HG02943 (cell line): ENCODE results near the gene ZNF764.
"Not testable (repeated sequence)": the region's sequence is repeated elsewhere in the genome, so short reads cannot be mapped to it uniquely, and the experiment has no call there.

Experiments
- ATAC-seq: cut with Tn5 transposase; IDR thresholded peaks from one replicate; pipeline ENCODE4 v1.9.1; 2021; ENCODE audit warnings: mild to moderate bottlenecking, low read depth, moderate library complexity; ENCODE audit not compliant: unreplicated experiment

ZNF764 gene

DNA sequence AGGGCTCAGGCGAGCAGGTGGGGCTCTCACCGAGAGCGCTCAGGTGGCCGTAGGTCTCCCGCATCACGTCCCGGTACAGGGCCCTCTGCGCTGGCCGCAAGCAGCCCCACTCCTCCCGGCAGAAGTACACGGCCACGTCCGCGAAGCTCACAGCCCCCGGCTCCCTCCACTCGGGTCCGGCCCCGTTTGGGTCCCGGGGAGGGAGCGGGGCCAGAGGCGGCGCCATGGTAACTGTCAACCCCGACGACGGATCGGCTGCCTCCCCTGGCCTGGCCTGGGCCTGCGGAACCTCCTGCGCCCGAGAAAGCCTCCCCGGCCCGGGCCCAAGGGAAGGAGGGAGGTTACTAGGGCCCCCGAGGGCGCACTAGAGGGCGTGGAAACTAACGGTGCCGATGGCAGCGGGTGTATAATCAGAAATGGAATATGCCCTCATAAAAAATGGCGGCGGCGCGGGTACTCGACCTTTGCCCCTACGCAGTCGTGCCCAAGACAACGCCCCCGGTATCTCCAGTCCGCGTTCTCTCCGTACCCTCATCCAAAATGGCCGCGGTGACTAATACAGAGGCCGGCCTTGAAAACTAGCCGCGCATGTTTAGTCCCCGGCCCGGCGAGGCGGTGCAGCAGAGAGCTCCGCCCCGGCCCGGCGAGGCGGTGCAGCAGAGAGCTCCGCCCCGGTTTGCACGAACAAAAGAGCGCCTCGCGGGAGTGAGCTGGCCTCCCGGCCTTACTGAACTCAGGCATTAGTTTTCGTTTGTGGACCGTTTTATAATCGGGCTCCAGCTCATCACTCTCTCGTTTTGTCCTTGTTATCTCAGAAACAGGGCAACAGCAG, at the start of gene ZNF764:
ZNF764 (minus strand) TSS at position 418 of the 832 bp plus-strand sequence; CDS start at position 226, 192 bp downstream.
- ATAC-seq = peak; percentile 84

DNA sequence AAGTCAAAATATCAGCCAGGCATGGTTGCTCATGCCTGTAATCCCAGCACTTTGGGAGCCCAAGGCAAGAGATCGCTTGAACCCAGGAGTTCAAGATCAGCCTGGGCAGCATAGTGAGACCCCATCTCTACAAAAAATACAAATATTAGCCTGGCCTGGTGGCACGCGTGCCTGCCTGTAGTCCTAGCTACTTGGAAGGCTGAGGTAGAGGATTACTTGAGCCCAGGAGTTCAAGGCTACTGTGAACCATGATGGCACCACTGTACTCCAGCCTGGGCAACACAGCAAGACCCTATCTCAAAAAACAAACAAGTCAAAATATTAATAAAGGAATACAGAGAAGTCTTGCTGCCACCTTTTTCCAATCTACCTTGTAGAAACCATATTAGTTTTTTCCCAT, 47.8 kb upstream of the ZNF764 start:
- ATAC-seq = no peak

DNA sequence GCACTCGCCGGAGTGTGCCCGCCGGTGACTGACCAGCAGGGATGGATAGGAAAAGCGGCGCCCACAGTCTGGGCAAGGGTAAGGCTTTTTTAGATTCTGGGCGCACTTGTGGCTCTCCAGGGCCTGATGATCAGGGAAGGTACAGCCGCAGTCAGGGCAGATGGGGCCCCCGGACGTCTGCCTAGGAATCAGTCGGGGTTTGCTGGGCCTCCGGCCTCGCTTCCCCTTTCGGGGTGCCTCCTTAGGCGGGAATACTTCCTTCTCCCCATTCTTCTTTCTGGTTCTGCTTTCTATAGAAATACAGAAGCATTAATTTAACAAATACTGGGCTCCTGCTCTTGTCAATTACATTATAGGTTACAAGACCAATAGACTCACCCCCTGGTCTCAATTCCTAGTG, 47.0 kb upstream of the ZNF764 start:
- no peak for ATAC-seq

DNA sequence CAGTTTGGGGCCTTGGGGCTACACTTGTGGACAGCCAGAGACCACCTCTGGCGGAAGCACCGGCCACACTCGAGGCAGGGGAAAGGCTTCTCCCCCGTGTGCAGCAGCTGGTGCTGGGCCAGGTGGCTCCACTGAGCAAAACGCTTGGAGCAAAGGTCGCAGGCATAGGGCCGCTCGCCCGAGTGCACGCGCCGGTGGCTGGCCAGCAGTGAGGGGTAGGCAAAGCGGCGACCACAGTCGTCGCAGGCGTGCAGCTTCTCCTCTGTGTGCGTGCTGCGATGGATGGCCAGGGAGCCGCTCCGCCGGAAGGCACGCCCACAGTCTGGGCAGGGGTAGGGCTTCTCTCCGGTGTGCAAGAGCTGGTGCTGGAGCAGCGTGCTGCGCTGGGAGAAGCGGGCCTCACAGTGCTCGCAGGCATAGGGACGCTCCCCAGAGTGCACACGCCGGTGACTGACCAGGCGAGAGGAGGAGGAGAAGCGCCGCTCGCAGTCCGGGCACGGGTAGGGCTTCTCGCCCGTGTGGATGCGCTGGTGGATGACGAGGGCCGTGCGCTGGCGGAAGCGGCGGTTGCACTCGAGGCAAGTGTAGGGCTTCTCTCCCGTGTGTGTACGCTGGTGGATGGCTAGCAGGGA, 46.3 kb upstream of the ZNF764 start:
- no peak for ATAC-seq

DNA sequence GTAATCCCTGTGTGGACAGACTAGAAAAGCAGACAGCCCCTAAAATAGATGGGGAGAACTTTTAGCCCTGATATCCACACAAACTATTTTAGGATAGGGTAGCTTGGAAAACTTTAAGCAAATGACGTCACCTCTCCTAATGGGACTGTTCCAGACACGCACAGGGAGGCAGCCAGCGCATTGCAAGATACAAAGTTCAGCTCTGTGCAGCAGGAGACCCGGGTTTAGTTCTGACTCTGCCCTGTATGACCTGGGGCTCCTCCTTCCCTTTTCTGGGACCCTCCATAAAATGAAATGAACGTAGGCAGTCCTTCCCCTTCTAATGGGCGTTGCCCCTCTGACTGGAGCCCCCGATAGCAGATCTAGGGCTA, 45.8 kb upstream of the ZNF764 start:
- no peak for ATAC-seq

DNA sequence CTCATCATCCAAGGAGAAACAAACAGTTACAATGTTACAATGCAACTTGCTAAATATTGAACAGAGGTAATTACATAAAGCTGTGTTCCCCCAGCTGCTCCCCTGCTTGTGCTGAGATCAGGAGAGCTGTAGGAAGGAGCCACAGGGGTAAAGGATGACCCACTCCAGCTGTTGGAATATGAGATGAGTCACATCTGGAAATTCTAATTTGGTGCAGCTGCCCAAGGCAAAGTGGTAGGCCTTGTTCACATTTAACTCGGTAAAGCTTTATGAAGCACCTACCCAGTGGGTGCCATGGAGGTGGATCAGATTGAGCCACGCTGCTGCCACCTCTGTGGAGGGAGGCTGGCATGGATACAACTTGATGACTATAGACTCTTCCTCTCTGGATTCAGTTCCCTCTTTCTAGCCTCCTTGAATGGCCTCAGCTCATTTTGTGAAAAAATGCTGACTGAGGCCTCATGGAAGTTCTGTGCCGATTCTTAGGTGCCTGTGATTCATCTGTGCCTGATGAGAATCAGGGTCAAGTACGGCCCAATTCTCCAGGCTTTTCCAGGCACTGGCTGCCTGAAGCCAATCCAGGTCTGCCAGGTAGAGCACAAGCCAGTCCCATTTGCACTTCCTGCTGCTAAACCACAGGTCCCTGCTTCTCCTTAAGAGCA, 44.6 kb upstream of the ZNF764 start:
- no peak for ATAC-seq

DNA sequence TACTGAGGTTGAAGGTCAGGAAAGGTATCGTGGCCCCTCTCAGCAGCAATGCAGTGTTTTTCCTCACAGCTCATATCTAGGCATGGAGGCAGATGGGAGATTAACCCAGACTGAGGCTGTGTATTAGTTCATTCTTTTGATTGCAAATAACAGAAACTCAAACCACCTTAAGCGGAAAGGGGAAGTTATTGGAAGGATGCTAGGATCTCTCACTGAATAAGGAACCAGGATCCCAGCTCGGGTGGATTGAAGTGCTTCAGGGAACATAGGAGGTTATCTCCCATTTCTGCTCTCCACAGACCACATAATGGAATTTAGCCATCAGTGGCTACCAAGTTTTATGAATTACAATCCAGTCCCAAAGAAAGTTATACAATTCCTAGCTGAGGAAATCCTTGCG, 43.8 kb upstream of the ZNF764 start:
- no peak for ATAC-seq

DNA sequence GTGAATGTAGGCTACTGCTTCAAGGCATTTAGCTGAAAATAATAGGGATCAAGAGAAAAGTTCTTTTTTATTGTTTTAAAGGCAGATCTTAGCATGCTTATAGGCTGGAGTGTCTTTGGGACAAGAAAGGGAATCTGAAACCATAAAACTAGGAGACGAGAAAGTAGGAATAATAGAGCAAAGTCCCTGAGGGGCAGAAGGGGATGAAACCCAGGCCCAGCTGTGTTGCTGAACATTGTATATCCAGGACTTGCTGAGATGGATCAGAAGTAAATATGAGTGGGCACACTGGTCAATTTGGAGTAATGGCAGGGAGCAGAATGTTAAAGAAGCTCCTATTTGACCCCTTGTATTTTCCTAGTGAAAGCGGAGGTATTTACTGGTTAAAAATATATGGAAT, 42.8 kb upstream of the ZNF764 start:
- ATAC-seq = no peak

DNA sequence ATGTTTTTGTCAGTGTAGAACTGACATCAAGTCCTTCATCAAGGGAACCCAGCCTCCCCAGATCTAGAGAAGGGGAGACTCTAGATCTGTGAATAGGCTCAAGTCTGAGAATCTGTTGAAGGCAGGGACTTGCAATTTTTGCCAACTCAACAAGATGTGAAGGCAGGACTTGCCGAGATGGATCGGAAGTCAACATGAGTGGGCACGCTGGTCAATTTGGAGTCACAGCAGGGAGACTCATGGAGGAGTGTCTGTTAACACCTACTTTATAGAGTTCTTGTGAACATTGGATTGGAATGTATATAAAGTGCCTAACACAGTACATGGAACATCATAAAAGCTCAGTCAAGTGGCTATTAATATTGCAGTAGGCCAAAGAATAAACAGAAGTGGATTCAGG, 42.0 kb upstream of the ZNF764 start:
- no peak for ATAC-seq

DNA sequence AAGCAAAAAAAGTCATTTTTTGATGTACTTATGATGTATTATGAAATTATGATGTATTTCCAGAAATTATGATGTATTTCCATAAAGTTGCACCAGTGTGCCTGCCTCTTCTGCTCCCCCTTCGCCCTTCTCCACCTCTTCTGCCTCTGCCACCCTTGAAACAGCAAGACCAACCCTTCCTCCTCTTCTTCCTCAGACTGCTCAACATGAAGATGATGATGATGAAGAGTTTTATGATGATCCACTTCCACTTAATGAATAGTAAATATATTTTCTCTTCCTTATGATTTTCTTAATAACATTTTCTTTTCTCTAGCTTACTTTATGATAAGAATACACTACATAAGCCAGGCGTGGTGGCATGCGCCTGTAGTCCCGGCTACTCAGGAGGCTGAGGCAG, 34.7 kb upstream of the ZNF764 start:
- ATAC-seq = no peak

DNA sequence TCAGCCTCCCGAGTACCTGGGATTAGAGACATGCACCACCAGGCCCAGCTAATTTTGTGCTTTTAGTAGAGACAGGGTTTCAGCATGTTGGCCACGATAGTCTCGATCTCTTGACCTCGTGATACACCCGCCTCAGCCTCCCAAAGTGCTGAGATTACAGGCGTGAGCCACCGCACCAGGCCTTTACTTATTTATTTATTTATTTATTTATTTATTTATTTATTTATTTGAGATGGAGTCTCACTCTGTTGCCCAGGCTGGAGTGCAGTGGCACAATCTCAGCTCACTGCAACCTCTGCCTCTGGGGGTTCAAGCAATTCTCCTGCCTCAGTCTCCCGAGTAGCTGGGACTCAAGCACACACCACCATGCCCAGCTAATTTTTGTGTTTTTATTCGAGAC, 32.7 kb upstream of the ZNF764 start:
- ATAC-seq = not testable (repeated sequence)

DNA sequence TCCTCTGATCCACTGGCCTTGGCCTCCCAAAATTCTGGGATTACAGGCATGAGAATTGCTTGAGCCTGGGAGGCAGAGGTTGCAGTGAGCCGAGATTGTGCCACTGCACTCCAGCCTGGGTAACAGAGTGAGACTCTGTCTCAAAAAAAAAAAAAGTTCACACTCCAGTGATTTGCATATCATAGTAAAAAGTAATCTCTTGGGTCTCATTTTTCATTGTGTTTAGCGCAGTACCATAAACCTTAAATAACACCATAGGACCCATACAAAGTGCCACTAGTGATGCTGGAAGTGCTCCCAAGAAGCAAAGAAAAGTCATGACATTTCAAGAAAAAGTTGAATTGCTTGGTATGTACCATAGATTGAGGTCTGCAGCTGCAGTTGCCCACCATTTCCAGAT, 31.4 kb upstream of the ZNF764 start:
- ATAC-seq = not testable (repeated sequence)

DNA sequence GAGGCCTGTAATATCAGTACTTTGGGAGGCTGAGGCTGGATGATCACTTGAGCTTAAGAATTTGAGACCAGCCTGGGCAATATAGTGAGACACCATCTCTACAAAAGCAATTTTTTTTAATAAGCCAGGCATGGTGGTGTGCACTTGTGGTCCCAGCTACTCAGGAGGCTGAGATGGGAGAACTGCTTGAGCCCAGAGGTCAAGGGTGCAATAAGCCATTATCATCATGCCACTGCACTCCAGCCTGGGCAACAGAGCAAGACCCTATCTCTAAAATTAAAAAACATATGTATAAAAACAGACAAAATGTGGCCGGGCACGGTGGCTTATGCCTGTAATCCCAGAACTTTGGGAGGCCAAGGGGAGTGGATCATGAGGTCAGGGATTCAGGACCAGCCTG, 30.5 kb upstream of the ZNF764 start:
- no peak for ATAC-seq

DNA sequence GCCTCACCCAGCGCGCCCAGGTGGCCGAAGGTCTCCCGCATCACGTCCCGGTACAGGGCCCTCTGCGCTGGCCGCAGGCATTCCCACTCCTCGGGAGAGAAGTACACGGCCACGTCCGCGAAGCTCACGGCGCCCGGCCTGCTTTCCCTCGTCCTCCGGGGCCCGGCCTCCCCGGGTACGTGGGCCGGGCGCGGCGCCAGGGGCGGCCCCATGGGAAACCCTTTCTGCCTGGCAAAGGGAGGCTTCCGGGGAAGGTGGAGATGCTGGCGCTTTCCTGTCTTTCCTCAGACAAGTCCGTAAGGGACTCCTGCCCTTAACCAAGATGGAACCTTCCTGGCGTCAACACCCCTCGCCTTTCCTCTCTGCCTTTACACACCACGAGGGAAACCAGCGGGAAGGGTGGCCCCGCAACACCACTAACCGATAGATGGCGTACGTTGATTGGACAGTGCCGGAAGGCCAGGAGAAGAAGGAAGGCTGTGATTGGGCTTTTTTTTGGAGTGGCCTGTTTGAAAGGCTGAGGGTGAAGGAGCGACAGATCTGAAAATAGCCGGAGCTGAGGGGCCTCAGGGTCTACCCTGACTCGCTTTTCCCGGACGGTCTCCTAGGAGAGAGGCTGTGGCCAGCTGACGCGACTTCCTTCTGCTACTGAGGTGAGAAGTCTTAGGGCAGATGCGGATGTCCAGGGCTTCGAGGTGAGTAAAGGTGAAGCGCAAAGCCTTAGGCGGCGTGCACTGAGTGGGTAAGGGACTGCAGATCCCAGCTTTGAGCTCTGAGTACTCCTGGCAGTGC, 27.4 kb upstream of the ZNF764 start, which contains the start of gene ZNF785:
ZNF785 (minus strand) TSS at position 298 of the 792 bp plus-strand sequence; CDS start at position 212, 86 bp downstream.
- peak; percentile 93 for ATAC-seq

DNA sequence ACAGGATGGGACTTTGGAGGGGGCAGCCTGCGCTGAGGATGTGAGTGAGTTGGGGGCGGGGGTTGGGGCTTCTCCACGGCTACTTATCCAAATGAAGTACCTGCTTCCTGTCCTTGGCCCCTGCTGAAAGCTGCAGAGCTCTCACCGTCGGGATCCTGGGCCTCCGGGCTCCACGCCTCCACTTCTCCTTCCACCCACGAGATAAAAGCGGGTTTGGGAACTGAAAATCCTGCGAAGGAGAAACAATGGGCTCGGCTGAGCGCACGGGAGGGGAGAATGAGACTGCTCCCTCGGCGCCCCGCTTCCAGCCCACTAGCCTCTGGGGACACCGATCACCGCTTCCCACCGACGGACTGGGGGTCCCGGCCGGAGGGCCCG, 26.8 kb upstream of the ZNF764 start:
- ATAC-seq = peak; percentile 27

DNA sequence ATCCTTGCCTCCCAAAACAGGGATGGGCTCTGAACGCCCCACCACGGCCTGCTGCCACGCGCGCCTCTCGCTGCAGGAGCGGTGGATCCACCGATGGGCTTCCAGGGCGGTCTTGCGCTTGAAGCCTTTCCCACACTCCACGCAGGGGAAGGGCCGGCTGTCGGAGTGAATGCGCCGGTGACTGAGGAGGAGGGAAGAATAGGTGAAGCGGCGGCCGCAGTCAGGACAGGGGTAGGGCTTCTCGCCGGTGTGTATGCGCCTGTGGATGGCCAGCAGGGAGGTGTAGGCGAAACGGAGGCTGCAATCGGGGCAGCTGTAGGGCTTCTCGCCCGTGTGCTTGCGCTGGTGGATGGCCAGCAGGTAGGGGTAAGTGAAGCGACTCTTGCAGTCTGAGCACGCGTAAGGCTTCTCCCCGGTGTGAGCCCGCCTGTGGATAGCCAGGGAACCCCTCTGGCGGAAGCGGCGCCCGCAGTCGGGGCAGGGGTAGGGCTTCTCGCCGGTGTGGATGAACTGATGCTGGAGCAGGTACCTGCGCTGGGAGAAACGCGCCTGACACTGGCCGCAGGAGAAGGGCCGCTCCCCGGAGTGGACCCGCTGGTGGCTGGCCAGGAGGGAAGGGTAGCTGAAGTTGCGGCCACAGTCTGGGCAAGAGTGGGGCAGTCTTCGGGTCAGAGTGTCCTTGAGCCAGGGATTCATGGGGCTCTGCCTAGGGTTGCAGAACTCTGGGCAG, 24.6 kb upstream of the ZNF764 start:
- ATAC-seq = no peak

DNA sequence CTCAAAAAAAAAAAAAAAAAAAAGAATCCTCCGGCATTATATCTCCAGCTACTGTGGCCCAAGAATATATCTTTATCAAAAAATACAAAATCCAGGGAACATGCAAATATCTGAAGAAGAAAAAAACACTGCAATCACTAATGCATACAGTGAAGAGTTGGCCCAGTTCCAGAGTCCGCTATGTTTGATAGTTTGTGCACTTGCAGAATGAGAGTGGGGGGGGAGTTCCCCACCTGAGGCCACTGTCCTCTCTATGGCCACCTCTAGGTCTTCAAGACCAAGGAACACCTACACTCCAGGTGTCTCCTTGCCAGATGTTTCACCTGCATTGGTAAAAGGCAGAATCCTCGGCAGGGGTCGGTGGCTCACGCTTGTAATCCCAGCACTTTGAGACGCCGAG, 23.3 kb upstream of the ZNF764 start:
- ATAC-seq = no peak

DNA sequence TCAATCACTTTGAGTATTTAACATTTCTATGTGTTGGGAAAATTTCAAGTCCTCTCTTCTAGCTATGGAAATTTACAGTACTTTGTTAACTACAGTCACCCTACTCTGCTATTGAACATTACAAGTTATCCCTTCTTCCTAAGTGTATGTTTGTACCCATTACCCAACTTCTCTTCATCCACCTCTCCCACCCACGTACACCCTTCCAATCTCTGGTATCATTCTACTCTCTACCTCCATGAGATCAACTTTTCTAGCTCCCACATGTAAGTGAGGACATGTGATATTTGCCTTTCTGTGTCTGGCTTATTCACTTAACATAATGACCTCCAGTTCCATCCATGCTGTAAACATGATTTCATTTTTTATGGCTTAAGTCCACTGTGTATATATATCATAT, 16.5 kb upstream of the ZNF764 start:
- no peak for ATAC-seq

DNA sequence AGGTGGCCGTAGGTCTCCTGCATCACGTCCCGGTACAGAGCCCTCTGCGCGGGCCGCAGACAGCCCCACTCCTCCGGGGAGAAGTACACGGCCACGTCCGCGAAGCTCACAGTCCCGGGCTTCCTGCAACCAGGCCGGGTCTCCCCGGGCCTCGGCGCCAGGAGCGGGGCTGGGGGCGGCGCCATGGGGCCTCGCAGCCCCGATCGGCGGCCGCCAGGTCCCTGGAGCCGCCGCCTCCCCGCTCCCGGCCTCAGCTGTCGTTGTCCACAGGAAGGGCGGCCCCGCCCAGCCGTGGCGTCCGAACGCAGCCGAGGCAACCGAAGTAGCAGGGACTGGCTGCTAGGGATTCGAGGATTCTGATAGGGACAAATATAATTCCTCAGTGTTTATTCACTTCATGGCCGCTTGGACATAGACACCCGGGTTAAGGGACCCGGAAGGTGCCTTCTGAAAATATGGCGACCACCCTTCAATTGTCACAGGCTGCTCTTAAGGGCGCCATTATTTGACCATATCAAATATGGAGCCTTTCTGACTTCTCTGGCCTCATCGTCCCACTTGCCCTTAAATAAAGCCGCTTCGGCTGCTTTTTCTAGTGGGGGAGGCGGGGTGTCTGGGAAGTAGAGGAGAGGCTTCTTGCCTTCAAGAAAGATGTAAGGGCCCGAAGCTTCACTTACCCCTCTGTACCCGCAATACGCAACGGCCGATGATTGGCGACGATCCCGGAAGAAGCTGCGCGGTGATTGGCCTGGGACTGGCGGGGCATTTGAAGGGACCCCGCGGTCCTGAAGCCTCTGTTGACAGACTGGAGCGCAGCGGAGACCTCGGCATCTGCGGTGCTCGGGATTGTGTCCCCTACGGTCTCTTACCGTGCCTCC, 13.5 kb upstream of the ZNF764 start, which contains the start of gene ZNF688:
ZNF688 (minus strand) TSS at position 270 of the 878 bp plus-strand sequence; CDS start at position 185, 85 bp downstream.
- ATAC-seq = peak; percentile 70
